ENCODE data around the gene DOLPP1. TPM values are rescaled to one million over a fixed set of nuclear protein-coding genes. Genes with fewer than 3 reads are reported as not detected.

Gene DOLPP1
- total and polyA plus RNA-seq, 2 of the 13 experiments (the other 11 are each of a cell fraction or from before 2014, with no cell fraction given), result 21.0 to 34.1 TPM

- no peak for TF ChIP-seq LRRFIP1 (CRISPR knock-in tag; conservative IDR thresholded peaks at IDR 0.05)
- TF ChIP-seq ARNTL (CRISPR knock-in tag; IDR thresholded peaks at IDR 0.05), result no peak
- 0 out of 2 replicates have a peak, but pooled peaks have one; percentile 50 for TF ChIP-seq ZNF333 (CRISPR knock-in tag; IDR thresholded peaks at IDR 0.05; ENCODE audit: borderline replicate concordance)
- peak; percentile 84; the same call in 1 of the 2 replicates for TF ChIP-seq KDM5B (CRISPR knock-in tag; IDR thresholded peaks at IDR 0.05; ENCODE audit: borderline replicate concordance)
- TF ChIP-seq BCL3 (CRISPR knock-in tag; IDR thresholded peaks at IDR 0.05), result no peak
- peak; percentile 68; the same call in 1 of the 2 replicates for TF ChIP-seq ZMAT3 (CRISPR knock-in tag; conservative IDR thresholded peaks at IDR 0.05)
- TF ChIP-seq SETDB1 (CRISPR knock-in tag; IDR thresholded peaks at IDR 0.05; ENCODE audit: borderline replicate concordance), result no peak
- no peak for TF ChIP-seq DR1 (CRISPR knock-in tag; IDR thresholded peaks at IDR 0.05)
- TF ChIP-seq ZNF607 (CRISPR knock-in tag; IDR thresholded peaks at IDR 0.05; ENCODE audit: borderline replicate concordance), result peak; percentile 53
- no peak for TF ChIP-seq ARID2 (CRISPR knock-in tag; IDR thresholded peaks at IDR 0.05; ENCODE audit: borderline replicate concordance)
- no peak for TF ChIP-seq ZNF557 (CRISPR knock-in tag; IDR thresholded peaks at IDR 0.05)
- no peak for TF ChIP-seq ZNF224 (CRISPR knock-in tag; IDR thresholded peaks at IDR 0.05)
- no peak for TF ChIP-seq NR2F6 (IDR thresholded peaks at IDR 0.05)
- TF ChIP-seq NR2F6 (CRISPR knock-in tag; IDR thresholded peaks at IDR 0.05), result no peak
- TF ChIP-seq BRCA1 (CRISPR knock-in tag; IDR thresholded peaks at IDR 0.05), result no peak
- TF ChIP-seq, protein P1, sequence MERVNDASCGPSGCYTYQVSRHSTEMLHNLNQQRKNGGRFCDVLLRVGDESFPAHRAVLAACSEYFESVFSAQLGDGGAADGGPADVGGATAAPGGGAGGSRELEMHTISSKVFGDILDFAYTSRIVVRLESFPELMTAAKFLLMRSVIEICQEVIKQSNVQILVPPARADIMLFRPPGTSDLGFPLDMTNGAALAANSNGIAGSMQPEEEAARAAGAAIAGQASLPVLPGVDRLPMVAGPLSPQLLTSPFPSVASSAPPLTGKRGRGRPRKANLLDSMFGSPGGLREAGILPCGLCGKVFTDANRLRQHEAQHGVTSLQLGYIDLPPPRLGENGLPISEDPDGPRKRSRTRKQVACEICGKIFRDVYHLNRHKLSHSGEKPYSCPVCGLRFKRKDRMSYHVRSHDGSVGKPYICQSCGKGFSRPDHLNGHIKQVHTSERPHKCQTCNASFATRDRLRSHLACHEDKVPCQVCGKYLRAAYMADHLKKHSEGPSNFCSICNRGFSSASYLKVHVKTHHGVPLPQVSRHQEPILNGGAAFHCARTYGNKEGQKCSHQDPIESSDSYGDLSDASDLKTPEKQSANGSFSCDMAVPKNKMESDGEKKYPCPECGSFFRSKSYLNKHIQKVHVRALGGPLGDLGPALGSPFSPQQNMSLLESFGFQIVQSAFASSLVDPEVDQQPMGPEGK (CRISPR knock-in tag; IDR thresholded peaks at IDR 0.05), result no peak
- TF ChIP-seq TMF1 (CRISPR knock-in tag; IDR thresholded peaks at IDR 0.05; ENCODE audit: low read depth), result no peak
- TF ChIP-seq TAF1 (CRISPR knock-in tag; IDR thresholded peaks at IDR 0.05), result no peak
- TF ChIP-seq ZNF713 (CRISPR knock-in tag; IDR thresholded peaks at IDR 0.05), result no peak
- TF ChIP-seq NR2F2 (IDR thresholded peaks at IDR 0.05; ENCODE audit: borderline replicate concordance, low read depth), result no peak
- no peak for TF ChIP-seq TCF7L2 (IDR thresholded peaks at IDR 0.05; ENCODE audit: low read depth, low read length)
- TF ChIP-seq PRPF4 (IDR thresholded peaks at IDR 0.05; ENCODE audit: low read depth, low read length, poor library complexity, severe bottlenecking), result no peak
- TF ChIP-seq IKZF1 (IDR thresholded peaks at IDR 0.05), result no peak
- no peak for TF ChIP-seq NFIC (IDR thresholded peaks at IDR 0.05; ENCODE audit: low read length)
- TF ChIP-seq SMARCC2 (IDR thresholded peaks at IDR 0.05), result no peak
- TF ChIP-seq MAX (IDR thresholded peaks at IDR 0.05), result peak; percentile 82
Observed at GRCh38 chr9:129139233-129139992, 58.5 kb downstream of the DOLPP1 start (continued).

Measured in HepG2 (cell line).